Measurements from ENCODE around the gene CGGBP1. TPM values are rescaled to one million over a fixed set of nuclear protein-coding genes. Genes with fewer than 3 reads are reported as not detected.

Gene CGGBP1, protein sequence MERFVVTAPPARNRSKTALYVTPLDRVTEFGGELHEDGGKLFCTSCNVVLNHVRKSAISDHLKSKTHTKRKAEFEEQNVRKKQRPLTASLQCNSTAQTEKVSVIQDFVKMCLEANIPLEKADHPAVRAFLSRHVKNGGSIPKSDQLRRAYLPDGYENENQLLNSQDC
- total RNA-seq (100 to 1,000 TPM in 2 of 7 donors, 10 to 100 TPM in 5; 72.8 to 130 (median 82.6) TPM), polyA plus RNA-seq (10 to 100 TPM; 44.0 to 56.8 (median 45.8) TPM)
- long read RNA-seq, donor 1, full-length matches to known transcripts: 100 of 117 reads
- long read RNA-seq, donor 1, partial matches to known transcripts: 17 of 117 reads
- long read RNA-seq, donor 1, other reads (novel, unspliced or antisense): 0 of 117 reads
- long read RNA-seq, donor 2, full-length matches to known transcripts: 80 of 80 reads
- long read RNA-seq, donor 2, partial matches to known transcripts: 0 of 80 reads
- long read RNA-seq, donor 2, other reads (novel, unspliced or antisense): 0 of 80 reads

DNA sequence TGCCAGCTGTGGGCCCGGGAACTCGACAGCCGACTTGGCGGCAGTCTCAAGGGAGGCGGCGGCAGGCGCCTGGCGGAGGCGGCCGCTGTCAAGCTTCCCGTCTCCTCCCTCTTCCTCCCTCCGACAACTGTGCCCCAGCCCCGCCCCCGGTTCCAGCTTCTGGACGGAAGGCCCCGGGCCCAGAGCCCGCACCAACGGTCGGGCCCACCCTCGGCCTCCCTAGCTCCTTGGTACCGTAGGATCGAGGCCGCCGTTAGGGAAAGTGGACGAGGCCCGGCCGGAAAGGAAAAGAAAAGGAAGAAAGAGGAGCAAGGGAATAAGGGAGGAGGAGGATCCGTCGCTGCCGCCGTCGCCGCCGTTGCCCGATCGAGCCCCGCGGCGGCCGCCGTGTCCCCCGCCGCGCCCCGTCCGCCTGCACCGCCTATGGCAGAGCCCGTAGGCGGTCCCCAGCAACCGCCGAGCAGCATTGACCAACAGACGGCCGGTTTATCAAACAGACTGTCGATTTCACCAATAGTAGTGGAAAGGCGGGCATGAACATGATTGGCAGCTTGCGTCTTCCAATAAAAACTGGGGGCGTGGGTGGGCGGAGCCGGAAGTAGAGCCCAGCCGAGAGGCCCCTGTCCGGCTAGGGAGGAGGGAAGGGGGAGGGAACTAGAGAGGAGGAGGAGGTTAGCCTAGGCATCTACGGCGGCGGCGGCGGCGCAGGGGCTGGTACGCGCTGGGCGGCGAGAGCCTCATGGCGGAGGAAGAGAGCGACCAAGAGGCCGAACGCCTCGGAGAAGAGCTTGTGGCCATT lies at the start of gene CGGBP1, which contains the start of gene ZNF654:
CGGBP1 (minus strand) TSS at position 425 of the 799 bp plus-strand sequence. CDS start 3,029 bp downstream, outside the sequence.
ZNF654 (plus strand) TSS at position 675 of the 799 bp plus-strand sequence; CDS start at position 740, 65 bp downstream.
- no peaks in the 10 kb centered on the region for H3K27me3 ChIP-seq (replicated peaks in 1 of 7)
- intact Hi-C loops (cut with DNase I; ENCODE audit: low total_unique reads): no loop called here
- H3K4me1 ChIP-seq: peaks cover 30 to 84% (median 64%) of the 10 kb centered on the region in 6 donors
- no peaks in the 10 kb centered on the region for H3K9me3 ChIP-seq
- H3K4me3 ChIP-seq: peak within 1 kb of the TSS; percentile 79 to 97 (median 90)
- H3K27ac ChIP-seq: peak within 1 kb of the TSS; percentile 93 to 99 (median 98)
- peak; percentile 99 for DNase-seq
- WGBS, 5 donors: 0 to 1% (median 0%) methylated on average over 59 to 76 of the region's 76 CpGs
- H3K36me3 ChIP-seq: peaks cover 0 to 36% (median 18%) of the 10 kb centered on the region in 6 donors
- TF ChIP-seq POLR2AphosphoS5 (IDR thresholded peaks at IDR 0.05): peak; percentile 95 to 96 (median 95)
- TF ChIP-seq, protein P1, sequence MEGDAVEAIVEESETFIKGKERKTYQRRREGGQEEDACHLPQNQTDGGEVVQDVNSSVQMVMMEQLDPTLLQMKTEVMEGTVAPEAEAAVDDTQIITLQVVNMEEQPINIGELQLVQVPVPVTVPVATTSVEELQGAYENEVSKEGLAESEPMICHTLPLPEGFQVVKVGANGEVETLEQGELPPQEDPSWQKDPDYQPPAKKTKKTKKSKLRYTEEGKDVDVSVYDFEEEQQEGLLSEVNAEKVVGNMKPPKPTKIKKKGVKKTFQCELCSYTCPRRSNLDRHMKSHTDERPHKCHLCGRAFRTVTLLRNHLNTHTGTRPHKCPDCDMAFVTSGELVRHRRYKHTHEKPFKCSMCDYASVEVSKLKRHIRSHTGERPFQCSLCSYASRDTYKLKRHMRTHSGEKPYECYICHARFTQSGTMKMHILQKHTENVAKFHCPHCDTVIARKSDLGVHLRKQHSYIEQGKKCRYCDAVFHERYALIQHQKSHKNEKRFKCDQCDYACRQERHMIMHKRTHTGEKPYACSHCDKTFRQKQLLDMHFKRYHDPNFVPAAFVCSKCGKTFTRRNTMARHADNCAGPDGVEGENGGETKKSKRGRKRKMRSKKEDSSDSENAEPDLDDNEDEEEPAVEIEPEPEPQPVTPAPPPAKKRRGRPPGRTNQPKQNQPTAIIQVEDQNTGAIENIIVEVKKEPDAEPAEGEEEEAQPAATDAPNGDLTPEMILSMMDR (IDR thresholded peaks at IDR 0.05 in 8 of 11, conservative IDR thresholded peaks at IDR 0.05 in 3 of 11): peak in 3 of 11 experiments; percentile 2 to 26 (median 19)
- TF ChIP-seq POLR2A (IDR thresholded peaks at IDR 0.05): peak; percentile 53 to 72 (median 70)

DNA sequence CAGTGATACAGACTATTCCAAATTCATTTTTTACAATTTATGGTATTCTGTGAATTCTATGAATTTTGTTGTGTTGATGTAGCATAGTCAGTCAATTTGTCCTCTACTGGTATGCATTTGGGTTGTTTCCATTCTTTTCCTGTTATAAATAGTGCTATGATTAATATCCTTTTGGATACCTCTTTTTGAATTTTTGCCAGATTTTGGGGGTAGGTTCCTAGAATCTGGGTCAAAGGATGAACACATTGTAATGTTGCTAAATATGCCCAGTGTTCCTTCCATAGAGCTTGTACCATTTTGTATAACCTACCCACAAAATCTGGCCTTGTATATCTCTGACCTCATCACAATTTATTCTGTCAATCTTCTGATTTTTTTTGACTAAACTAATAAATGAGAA lies 46.5 kb upstream of the CGGBP1 start:
- H3K27me3 ChIP-seq (replicated peaks in 1 of 7): no peaks in the 10 kb centered on the region
- no peak overlapping the region for H3K27ac ChIP-seq
- peaks cover 0 to 14% (median 0%) of the 10 kb centered on the region in 8 donors for H3K9me3 ChIP-seq
- H3K4me1 ChIP-seq: no peaks in the 10 kb centered on the region
- intact Hi-C loops (cut with DNase I; ENCODE audit: low total_unique reads): no loop called here
- TF ChIP-seq, protein P1 (IDR thresholded peaks at IDR 0.05 in 8 of 11, conservative IDR thresholded peaks at IDR 0.05 in 3 of 11): no peak
- no peak for TF ChIP-seq POLR2AphosphoS5 (IDR thresholded peaks at IDR 0.05)
- H3K36me3 ChIP-seq: peaks cover 0 to 4% (median 0%) of the 10 kb centered on the region in 6 donors
- DNase-seq: no peak
- H3K4me3 ChIP-seq: no peak overlapping the region

DNA sequence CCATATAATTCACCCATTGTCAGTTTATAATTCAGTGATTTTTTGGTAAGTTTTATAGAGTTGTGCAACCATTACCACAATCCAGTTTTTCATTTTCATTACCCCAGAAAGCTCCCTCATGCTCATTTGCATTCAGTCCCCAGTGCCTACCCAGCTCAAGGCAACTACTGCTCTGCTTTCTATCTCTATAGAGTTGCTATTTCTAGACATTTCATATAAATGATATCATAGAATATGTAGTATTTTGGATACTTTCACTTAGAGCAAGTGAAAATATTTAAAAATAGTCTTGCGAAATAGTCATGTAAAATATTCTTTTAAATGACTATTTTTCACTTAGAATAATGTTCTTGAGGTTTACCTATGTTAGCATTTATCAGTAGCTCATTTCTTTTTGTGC lies 42.3 kb upstream of the CGGBP1 start:
- 95 to 100% (median 97%) methylated on average over 1 of the region's 1 CpG for WGBS, 5 donors

More for the DNA sequence above, 42.3 kb upstream of the CGGBP1 start:
- intact Hi-C loops (cut with DNase I; ENCODE audit: low total_unique reads): no loop called here
- Histone ChIP-seq H3K4me3 (no peak overlapping the region), H3K27me3 (replicated peaks in 1 of 7) (no peaks in the 10 kb centered on the region), H3K4me1 (no peaks in the 10 kb centered on the region), H3K36me3 (peaks cover 0 to 8% (median 0%) of the 10 kb centered on the region in 6 donors), H3K9me3 (peaks cover 0 to 14% (median 4%) of the 10 kb centered on the region in 8 donors), H3K27ac (no peak overlapping the region)
- no peak for TF ChIP-seq POLR2A (IDR thresholded peaks at IDR 0.05)
- TF ChIP-seq, protein P1 (IDR thresholded peaks at IDR 0.05 in 8 of 11, conservative IDR thresholded peaks at IDR 0.05 in 3 of 11): no peak
- no peak for DNase-seq
